Transverse colon (tissue), 4 donors: ENCODE measurements around the gene TRIM54.

Source experiments
- EP300 ChIP-seq: sonication (generic); formaldehyde crosslinking; IDR thresholded peaks from one replicate; pipeline ENCODE4 v1.6.1; 2017; ENCODE audit warnings: antibody characterized with exemption, low read depth
- POLR2A ChIP-seq: fragments of 450-650 bp; IDR thresholded peaks from one replicate; pipeline ENCODE4 v1.6.1; 2016; ENCODE audit warnings: antibody characterized with exemption, mild to moderate bottlenecking, moderate library complexity
- POLR2AphosphoS5 ChIP-seq, 3 donors: sonication (generic); formaldehyde crosslinking; IDR thresholded peaks; one replicate each; pipeline ENCODE4 v1.6.1; 2016; ENCODE audit warnings: antibody characterized with exemption in 3 of 3
- TF ChIP-seq, protein P1 (sequence below), 5 experiments: fragments of 200-600 bp in 3 of 5; fragments of 450-650 bp in 2 of 5; sonication (generic) in 3 of 5; IDR thresholded peaks; 1 replicate in 2 of 5; 2 replicates in 3 of 5; pipeline ENCODE4 v1.5.1; 2016 to 2017; ENCODE audit warnings: antibody characterized with exemption in 5 of 5, inconsistent platforms in 3 of 5, mild to moderate bottlenecking in 2 of 5, moderate library complexity in 1 of 5

DNA sequence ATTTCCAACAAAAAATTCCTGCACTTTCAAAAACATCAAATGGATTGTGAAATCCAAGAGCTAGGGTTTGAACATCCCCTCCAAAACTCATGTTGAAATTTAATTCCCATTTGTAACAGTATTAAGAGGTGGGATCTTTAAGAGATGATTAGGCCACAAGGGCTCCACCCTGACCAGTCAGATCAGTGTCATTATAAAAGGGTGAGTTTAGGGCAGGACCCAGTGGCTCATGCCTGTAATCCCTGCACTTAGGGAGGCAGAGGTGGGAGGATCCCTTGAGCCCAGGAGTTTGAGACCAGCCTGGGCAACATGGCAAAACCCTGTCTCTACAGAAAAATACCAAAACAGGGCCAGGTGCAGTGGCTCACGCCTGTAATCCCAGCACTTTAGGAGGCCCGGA lies 65.4 kb downstream of the TRIM54 start:
- TF ChIP-seq, protein P1, sequence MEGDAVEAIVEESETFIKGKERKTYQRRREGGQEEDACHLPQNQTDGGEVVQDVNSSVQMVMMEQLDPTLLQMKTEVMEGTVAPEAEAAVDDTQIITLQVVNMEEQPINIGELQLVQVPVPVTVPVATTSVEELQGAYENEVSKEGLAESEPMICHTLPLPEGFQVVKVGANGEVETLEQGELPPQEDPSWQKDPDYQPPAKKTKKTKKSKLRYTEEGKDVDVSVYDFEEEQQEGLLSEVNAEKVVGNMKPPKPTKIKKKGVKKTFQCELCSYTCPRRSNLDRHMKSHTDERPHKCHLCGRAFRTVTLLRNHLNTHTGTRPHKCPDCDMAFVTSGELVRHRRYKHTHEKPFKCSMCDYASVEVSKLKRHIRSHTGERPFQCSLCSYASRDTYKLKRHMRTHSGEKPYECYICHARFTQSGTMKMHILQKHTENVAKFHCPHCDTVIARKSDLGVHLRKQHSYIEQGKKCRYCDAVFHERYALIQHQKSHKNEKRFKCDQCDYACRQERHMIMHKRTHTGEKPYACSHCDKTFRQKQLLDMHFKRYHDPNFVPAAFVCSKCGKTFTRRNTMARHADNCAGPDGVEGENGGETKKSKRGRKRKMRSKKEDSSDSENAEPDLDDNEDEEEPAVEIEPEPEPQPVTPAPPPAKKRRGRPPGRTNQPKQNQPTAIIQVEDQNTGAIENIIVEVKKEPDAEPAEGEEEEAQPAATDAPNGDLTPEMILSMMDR (IDR thresholded peaks at IDR 0.05), result no peak
- no peak for TF ChIP-seq EP300
- no peak for TF ChIP-seq POLR2AphosphoS5 (IDR thresholded peaks at IDR 0.05)
- no peak for TF ChIP-seq POLR2A
